ENCODE results near the gene GATAD2A. TPM values are rescaled to one million over a fixed set of nuclear protein-coding genes. Genes with fewer than 3 reads are reported as not detected.
A peak's percentile ranks its signal among the peaks of the same experiment; 100 is the strongest.

GATAD2A gene
- polyA plus RNA-seq, 1 donor (not counting 4 experiments of a cell fraction or from before 2014, with no cell fraction given): 28.4 TPM

GRCh38 chr19:19384486-19384885 is 21.0 kb upstream of the GATAD2A start:
- Histone ChIP-seq H3K9me3 (ENCODE audit: control insufficient read depth, low read depth, low read length) (no peaks in the 10 kb centered on the region), H4K20me1 (ENCODE audit: control insufficient read depth, extremely low read depth, insufficient read depth, low read length) (no peaks in the 10 kb centered on the region), H3K4me3 (ENCODE audit: control insufficient read depth in 2 of 3, extremely low read depth in 1 of 3, insufficient read depth in 2 of 3, low read depth in 1 of 3, low read length in 3 of 3) (peak overlapping the region; percentile 56 to 74 (median 71)), H3K36me3 (ENCODE audit: control insufficient read depth in 2 of 2, extremely low read depth in 1 of 2, insufficient read depth in 2 of 2, low read length in 2 of 2) (no peaks in the 10 kb centered on the region), H3K79me2 (ENCODE audit: control insufficient read depth, insufficient read depth, low read length) (peaks cover 33% of the 10 kb centered on the region), H3K4me2 (ENCODE audit: control insufficient read depth, extremely low read depth, insufficient read depth, low read depth, low read length) (peak overlapping the region; percentile 94), H3K27me3 (ENCODE audit: control insufficient read depth, extremely low read depth, insufficient read depth, low read length) (no peaks in the 10 kb centered on the region), H3K9me1 (ENCODE audit: control insufficient read depth, extremely low read depth, insufficient read depth, low read length) (peaks cover 3% of the 10 kb centered on the region), H2AFZ (ENCODE audit: control insufficient read depth, low read length) (no peak overlapping the region), H3K9ac (ENCODE audit: control insufficient read depth, extremely low read depth, insufficient read depth, low read length) (peak overlapping the region; percentile 82), H3K4me1 (ENCODE audit: control insufficient read depth, extremely low read depth, insufficient read depth, low read length) (peaks cover 35% of the 10 kb centered on the region), H3K27ac (ENCODE audit: control insufficient read depth, insufficient read depth, low read length) (peak overlapping the region; percentile 68)
- dilution Hi-C loops (cut with MboI; ENCODE audit: extremely low pct_ligation_motif_present, low sequenced_read_pairs): no loop called here
- no peak for FAIRE-seq
- no peak for TF ChIP-seq CTCF (optimal IDR thresholded peaks at IDR 0.05 in 1 of 3, IDR thresholded peaks at IDR 0.05 in 1 of 3, conservative IDR thresholded peaks at IDR 0.05 in 1 of 3; ENCODE audit: extremely low read depth in 1 of 3, insufficient read depth in 2 of 3, low read length in 3 of 3)
- no peak for TF ChIP-seq EZH2 (IDR thresholded peaks at IDR 0.05; ENCODE audit: low read length)
- no peak for DNase-seq (ENCODE audit: low read depth, low spot score)

GRCh38 chr19:19385131-19385895 is 20.2 kb upstream of the GATAD2A start:
- Histone ChIP-seq H3K27me3 (ENCODE audit: control insufficient read depth, extremely low read depth, insufficient read depth, low read length) (no peaks in the 10 kb centered on the region), H3K4me2 (ENCODE audit: control insufficient read depth, extremely low read depth, insufficient read depth, low read depth, low read length) (peak overlapping the region; percentile 94), H3K4me3 (ENCODE audit: control insufficient read depth in 2 of 3, extremely low read depth in 1 of 3, insufficient read depth in 2 of 3, low read depth in 1 of 3, low read length in 3 of 3) (peak overlapping the region; percentile 56 to 74 (median 71)), H3K9me3 (ENCODE audit: control insufficient read depth, low read depth, low read length) (no peaks in the 10 kb centered on the region), H3K79me2 (ENCODE audit: control insufficient read depth, insufficient read depth, low read length) (peaks cover 41% of the 10 kb centered on the region), H2AFZ (ENCODE audit: control insufficient read depth, low read length) (peak overlapping the region; percentile 66), H3K9me1 (ENCODE audit: control insufficient read depth, extremely low read depth, insufficient read depth, low read length) (peaks cover 3% of the 10 kb centered on the region), H4K20me1 (ENCODE audit: control insufficient read depth, extremely low read depth, insufficient read depth, low read length) (no peaks in the 10 kb centered on the region), H3K9ac (ENCODE audit: control insufficient read depth, extremely low read depth, insufficient read depth, low read length) (peak overlapping the region; percentile 88), H3K27ac (ENCODE audit: control insufficient read depth, insufficient read depth, low read length) (peak overlapping the region; percentile 72), H3K36me3 (ENCODE audit: control insufficient read depth in 2 of 2, extremely low read depth in 1 of 2, insufficient read depth in 2 of 2, low read length in 2 of 2) (peaks cover 0 to 4% of the 10 kb centered on the region in 2 experiments), H3K4me1 (ENCODE audit: control insufficient read depth, extremely low read depth, insufficient read depth, low read length) (peaks cover 36% of the 10 kb centered on the region)
- DNase-seq (ENCODE audit: low read depth, low spot score) (peak; percentile 99), FAIRE-seq (peak; percentile 80)
- TF ChIP-seq EZH2 (IDR thresholded peaks at IDR 0.05; ENCODE audit: low read length): no peak
- peak in 1 of 3 experiments; percentile 6 for TF ChIP-seq CTCF (optimal IDR thresholded peaks at IDR 0.05 in 1 of 3, IDR thresholded peaks at IDR 0.05 in 1 of 3, conservative IDR thresholded peaks at IDR 0.05 in 1 of 3; ENCODE audit: extremely low read depth in 1 of 3, insufficient read depth in 2 of 3, low read length in 3 of 3)
- dilution Hi-C loops (cut with MboI; ENCODE audit: extremely low pct_ligation_motif_present, low sequenced_read_pairs): no loop called here
